Measurements from ENCODE around the gene SLC41A2. TPM values are rescaled to one million over a fixed set of nuclear protein-coding genes. Genes with fewer than 3 reads are reported as not detected.

Gene SLC41A2
- total RNA-seq, 1 experiment from 2014 or later, result 4.3 TPM

DNA sequence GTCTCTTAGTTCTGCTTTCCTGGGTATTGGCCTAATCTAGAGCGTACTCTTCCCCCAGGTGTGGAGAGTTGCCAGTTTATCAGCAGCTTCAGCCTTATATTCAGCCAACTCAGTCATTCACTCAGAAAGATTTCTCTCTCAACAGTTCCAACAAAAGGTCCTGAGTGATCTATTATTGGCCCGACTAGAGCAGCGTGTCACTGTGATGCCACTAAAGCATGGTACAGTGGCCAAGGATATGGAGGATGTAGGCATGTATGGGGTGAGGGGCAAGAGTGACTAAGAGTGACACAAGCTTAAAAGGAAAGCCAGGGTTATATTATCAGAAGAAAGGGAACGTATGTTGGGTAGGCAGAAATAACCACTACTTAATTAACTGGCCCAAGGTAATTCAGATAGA lies 32.9 kb upstream of the SLC41A2 start:
- H3K79me2 ChIP-seq (ENCODE audit: insufficient read depth, low read length), result peaks cover 15% of the 10 kb centered on the region; the same call in 1 of the 2 replicates
- no peak overlapping the region for H3K27ac ChIP-seq (ENCODE audit: insufficient read length, low read depth, low read length)
- Mint-ChIP-seq H3K27me3 (ENCODE audit: low read depth) (no peaks in the 10 kb centered on the region), H3K4me3 (no peak overlapping the region), H3K9me3 (no peaks in the 10 kb centered on the region), H3K4me1 (peaks cover 11 to 16% of the 10 kb centered on the region in 2 experiments), H3K36me3 (ENCODE audit: insufficient read depth in 1 of 3, low read depth in 3 of 3) (peaks cover 36 to 77% (median 71%) of the 10 kb centered on the region in 3 experiments), H3K27ac (peak overlapping the region in 1 of 3 experiments; percentile 68; a peak in 1 of 7 replicates)
- no peak overlapping the region for H3K4me2 ChIP-seq (ENCODE audit: insufficient read depth, insufficient read length, low read length)
- H3T11ph ChIP-seq (ENCODE audit: low read length), result no peak overlapping the region
- H3K27me3 ChIP-seq (ENCODE audit: insufficient read depth, low read length), result no peaks in the 10 kb centered on the region
- no peak overlapping the region for H2AK5ac ChIP-seq (ENCODE audit: insufficient read length, low read length)
- no peaks in the 10 kb centered on the region for H3K9me3 ChIP-seq (ENCODE audit: control insufficient read depth, low read depth, low read length)
- DNase-seq, result no peak
- H4K8ac ChIP-seq (replicated peaks; ENCODE audit: insufficient read length, low read depth, low read length), result no peak overlapping the region
- H3K4ac ChIP-seq (ENCODE audit: low read depth, low read length), result no peak overlapping the region
- no peaks in the 10 kb centered on the region for H3K4me1 ChIP-seq (ENCODE audit: insufficient read depth, low read length)
- H3K23ac ChIP-seq (ENCODE audit: insufficient read length, low read depth, low read length), result no peak overlapping the region
- TF ChIP-seq CTCF (conservative IDR thresholded peaks at IDR 0.05), result no peak
- no peak overlapping the region for H3K56ac ChIP-seq (ENCODE audit: insufficient read length, low read depth, low read length)
- no peak overlapping the region for H3K9ac ChIP-seq (ENCODE audit: extremely low read depth, insufficient read length, low read length)
- H4K20me1 ChIP-seq (ENCODE audit: control insufficient read depth, insufficient read depth, insufficient read length), result no peaks in the 10 kb centered on the region
- H4K91ac ChIP-seq (ENCODE audit: insufficient read length, low read depth, low read length), result no peak overlapping the region
- H2AFZ ChIP-seq (ENCODE audit: low read length), result no peak overlapping the region
- WGBS (ENCODE audit: extremely low coverage, insufficient read length, low lambda C conversion rate), result no CpG with 5 or more reads among the region's 4 CpGs
- H2BK20ac ChIP-seq (ENCODE audit: low read depth, low read length, poor library complexity, severe bottlenecking), result no peak overlapping the region
- H3K79me1 ChIP-seq (ENCODE audit: insufficient read depth, low read depth, low read length, poor library complexity, severe bottlenecking), result peaks cover 3% of the 10 kb centered on the region
- H2BK5ac ChIP-seq (ENCODE audit: insufficient read length, low read length), result no peak overlapping the region
- no peak overlapping the region for H3K14ac ChIP-seq (ENCODE audit: insufficient read depth, low read length)
- peaks cover 3% of the 10 kb centered on the region for H3K23me2 ChIP-seq (ENCODE audit: insufficient read length, low read depth, low read length, poor library complexity, severe bottlenecking)
- H2BK120ac ChIP-seq (ENCODE audit: low read depth, low read length, poor library complexity, severe bottlenecking), result no peak overlapping the region
- H2BK12ac ChIP-seq (ENCODE audit: insufficient read length, low read depth, low read length), result no peak overlapping the region
- no peak overlapping the region for H2BK15ac ChIP-seq (ENCODE audit: low read depth, low read length)
- peak overlapping the region; percentile 22 for H4K5ac ChIP-seq (ENCODE audit: insufficient read length, low read depth, low read length)
- H3K18ac ChIP-seq (ENCODE audit: insufficient read length, low read depth, low read length), result no peak overlapping the region
